Keratinocyte (primary cell): ENCODE data around the gene NLGN1. TPM values are rescaled to one million over a fixed set of nuclear protein-coding genes. Genes with fewer than 3 reads are reported as not detected.

Experiments used
- DNase-seq: peaks from one replicate; pipeline ENCODE4 v3.0.0-alpha.2; 2011; ENCODE audit warnings: low read depth, missing footprints, low spot score
- FAIRE-seq: peaks from 2 replicates; lab custom pipeline; 2011; peaks lifted over from hg19 to GRCh38; lab: Jason Lieb, UNC
- H2AFZ ChIP-seq: 2 replicates; pipeline ENCODE4 v1.6.0; 2012; ENCODE audit warnings: low read length, control low read depth, inconsistent platforms; ENCODE audit not compliant: control insufficient read depth
- H3K27ac ChIP-seq: 2 replicates; pipeline ENCODE4 v1.5.1; 2011; ENCODE audit warnings: low read length; ENCODE audit not compliant: control insufficient read depth, insufficient read depth
- H3K27me3 ChIP-seq: 3 replicates; pipeline ENCODE4 v1.6.0; 2011; ENCODE audit warnings: low read length; ENCODE audit not compliant: control insufficient read depth, insufficient read depth; ENCODE audit errors: extremely low read depth
- H3K36me3 ChIP-seq, 2 experiments: 2 replicates in 1 of 2; 3 replicates in 1 of 2; pipeline ENCODE4 v1.5.1; 2011; ENCODE audit warnings: low read length in 2 of 2, mild to moderate bottlenecking in 1 of 2; ENCODE audit not compliant: control insufficient read depth in 2 of 2, insufficient read depth in 2 of 2; ENCODE audit errors: extremely low read depth in 1 of 2
- H3K4me1 ChIP-seq: 3 replicates; pipeline ENCODE4 v1.5.1; 2011; ENCODE audit warnings: low read length; ENCODE audit not compliant: control insufficient read depth, insufficient read depth; ENCODE audit errors: extremely low read depth
- H3K4me2 ChIP-seq: 3 replicates; pipeline ENCODE4 v1.6.0; 2011; ENCODE audit warnings: low read depth, low read length; ENCODE audit not compliant: control insufficient read depth, insufficient read depth; ENCODE audit errors: extremely low read depth
- H3K4me3 ChIP-seq, 3 experiments: fragments of 200-600 bp in 1 of 3; sonication (generic) in 1 of 3; 2 replicates in 2 of 3; 3 replicates in 1 of 3; pipeline ENCODE4 v1.5.1; 2011 to 2016; ENCODE audit warnings: low read length in 3 of 3, mild to moderate bottlenecking in 3 of 3, control low read depth in 2 of 3, inconsistent platforms in 1 of 3, low read depth in 1 of 3, mixed read lengths in 1 of 3, mixed run types in 1 of 3, moderate library complexity in 1 of 3; ENCODE audit not compliant: control insufficient read depth in 2 of 3, insufficient read depth in 2 of 3; ENCODE audit errors: extremely low read depth in 1 of 3
- H3K79me2 ChIP-seq: 2 replicates; pipeline ENCODE4 v1.6.0; 2012; ENCODE audit warnings: low read length; ENCODE audit not compliant: control insufficient read depth, insufficient read depth
- H3K9ac ChIP-seq: 3 replicates; pipeline ENCODE4 v1.6.0; 2011; ENCODE audit warnings: low read length; ENCODE audit not compliant: control insufficient read depth, insufficient read depth; ENCODE audit errors: extremely low read depth
- H3K9me1 ChIP-seq: 3 replicates; pipeline ENCODE4 v1.6.0; 2011; ENCODE audit warnings: low read length; ENCODE audit not compliant: control insufficient read depth, insufficient read depth; ENCODE audit errors: extremely low read depth
- H3K9me3 ChIP-seq: 2 replicates; pipeline ENCODE4 v1.5.1; 2012; ENCODE audit warnings: low read depth, low read length; ENCODE audit not compliant: control insufficient read depth
- H4K20me1 ChIP-seq: 3 replicates; pipeline ENCODE4 v1.6.0; 2011; ENCODE audit warnings: low read length; ENCODE audit not compliant: control insufficient read depth, insufficient read depth; ENCODE audit errors: extremely low read depth
- EZH2 ChIP-seq: IDR thresholded peaks from one replicate; pipeline ENCODE4 v1.6.1; 2012; ENCODE audit warnings: inconsistent platforms, mild to moderate bottlenecking, low read length, moderate library complexity
- dilution Hi-C: fragments of 300-500 bp; cut with MboI; formaldehyde crosslinking; loops from one replicate; pipeline ENCODE4 v1.7.0; 2020; ENCODE audit warnings: low sequenced_read_pairs; ENCODE audit not compliant: extremely low pct_ligation_motif_present
- polyA plus RNA-seq, 5 experiments: library from polyadenylated mRNA; depleted of rRNA in 3 of 5; stranded (reverse) in 3 of 5; stranded (forward) in 1 of 5; unstranded in 1 of 5; fragments of >200 nt; gene quantifications; 1 replicate in 1 of 5; 2 replicates in 3 of 5; 3 replicates in 1 of 5; pipeline versions ENCODE4 v1.2.1 to v1.2.3, GENCODE V29; 2011 to 2012; ENCODE audit warnings: missing spikeins in 2 of 5, low read depth in 1 of 5, low replicate concordance in 1 of 5
- TF ChIP-seq, protein P1 (sequence below), 3 experiments: IDR thresholded peaks in 1 of 3; conservative IDR thresholded peaks in 1 of 3; optimal IDR thresholded peaks in 1 of 3; 2 replicates in 2 of 3; 3 replicates in 1 of 3; pipeline versions ENCODE3 to v1.5.1; 2011; ENCODE audit warnings: low read length in 3 of 3, mild to moderate bottlenecking in 3 of 3, moderate library complexity in 2 of 3, control low read depth in 1 of 3, inconsistent platforms in 1 of 3; ENCODE audit not compliant: insufficient read depth in 2 of 3; ENCODE audit errors: extremely low read depth in 1 of 3

The NLGN1 gene
- polyA plus RNA-seq, 1 donor (not counting 4 experiments of a cell fraction or from before 2014, with no cell fraction given) = not detected

DNA sequence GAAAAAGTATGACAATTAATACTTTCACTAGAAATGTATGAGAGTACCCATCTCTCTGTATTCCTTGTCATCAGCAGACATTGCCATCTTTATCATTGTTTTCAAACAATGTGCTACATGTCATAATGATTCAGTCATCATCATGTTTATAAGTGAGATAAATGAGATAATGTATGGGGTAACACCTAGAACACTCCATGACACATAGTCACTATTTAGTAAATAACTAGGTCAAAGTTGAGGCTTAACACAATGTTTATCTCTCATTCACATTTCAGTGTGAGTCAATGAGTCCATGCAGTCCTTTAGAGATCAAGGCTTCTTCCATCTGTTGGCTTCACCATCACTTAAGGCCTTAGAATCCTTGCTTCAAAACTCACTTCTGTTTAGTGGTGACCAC, 70.0 kb downstream of the NLGN1 start:
- Histone ChIP-seq H3K9me3 (no peaks in the 10 kb centered on the region), H3K4me3 (no peak overlapping the region), H3K4me2 (no peak overlapping the region), H3K27me3 (no peaks in the 10 kb centered on the region), H3K36me3 (no peaks in the 10 kb centered on the region), H3K9me1 (no peaks in the 10 kb centered on the region), H3K9ac (no peak overlapping the region), H3K27ac (no peak overlapping the region), H4K20me1 (no peaks in the 10 kb centered on the region), H3K4me1 (no peaks in the 10 kb centered on the region), H2AFZ (no peak overlapping the region), H3K79me2 (no peaks in the 10 kb centered on the region)
- TF ChIP-seq, protein P1, sequence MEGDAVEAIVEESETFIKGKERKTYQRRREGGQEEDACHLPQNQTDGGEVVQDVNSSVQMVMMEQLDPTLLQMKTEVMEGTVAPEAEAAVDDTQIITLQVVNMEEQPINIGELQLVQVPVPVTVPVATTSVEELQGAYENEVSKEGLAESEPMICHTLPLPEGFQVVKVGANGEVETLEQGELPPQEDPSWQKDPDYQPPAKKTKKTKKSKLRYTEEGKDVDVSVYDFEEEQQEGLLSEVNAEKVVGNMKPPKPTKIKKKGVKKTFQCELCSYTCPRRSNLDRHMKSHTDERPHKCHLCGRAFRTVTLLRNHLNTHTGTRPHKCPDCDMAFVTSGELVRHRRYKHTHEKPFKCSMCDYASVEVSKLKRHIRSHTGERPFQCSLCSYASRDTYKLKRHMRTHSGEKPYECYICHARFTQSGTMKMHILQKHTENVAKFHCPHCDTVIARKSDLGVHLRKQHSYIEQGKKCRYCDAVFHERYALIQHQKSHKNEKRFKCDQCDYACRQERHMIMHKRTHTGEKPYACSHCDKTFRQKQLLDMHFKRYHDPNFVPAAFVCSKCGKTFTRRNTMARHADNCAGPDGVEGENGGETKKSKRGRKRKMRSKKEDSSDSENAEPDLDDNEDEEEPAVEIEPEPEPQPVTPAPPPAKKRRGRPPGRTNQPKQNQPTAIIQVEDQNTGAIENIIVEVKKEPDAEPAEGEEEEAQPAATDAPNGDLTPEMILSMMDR (optimal IDR thresholded peaks at IDR 0.05 in 1 of 3, IDR thresholded peaks at IDR 0.05 in 1 of 3, conservative IDR thresholded peaks at IDR 0.05 in 1 of 3; ENCODE audit: extremely low read depth in 1 of 3, insufficient read depth in 2 of 3, low read length in 3 of 3) = no peak
- no peak for TF ChIP-seq EZH2
- FAIRE-seq (no peak), DNase-seq (no peak)
- dilution Hi-C loops = no loop called here

DNA sequence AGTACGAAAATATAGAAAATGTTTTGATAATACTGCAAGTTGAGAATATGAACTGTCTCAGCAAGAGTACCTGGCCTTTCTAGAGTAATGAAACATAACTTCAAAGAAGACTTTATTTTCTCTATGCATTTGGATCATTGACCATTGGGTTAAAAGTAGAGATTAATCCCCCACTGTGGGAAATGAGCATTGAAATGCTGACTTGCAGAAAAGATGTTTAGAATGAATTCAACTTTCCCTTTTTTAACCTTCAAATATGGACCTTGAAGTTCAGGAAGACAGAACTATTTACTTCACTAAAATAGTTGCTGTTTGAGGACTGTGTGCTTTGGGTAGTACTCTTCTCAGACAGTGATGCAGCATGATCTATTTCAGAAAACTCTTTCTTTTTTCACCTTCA, 75.7 kb downstream of the NLGN1 start:
- dilution Hi-C loops = no loop called here
- Histone ChIP-seq H3K4me3 (no peak overlapping the region), H3K9me1 (no peaks in the 10 kb centered on the region), H4K20me1 (no peaks in the 10 kb centered on the region), H3K27me3 (no peaks in the 10 kb centered on the region), H3K9me3 (no peaks in the 10 kb centered on the region), H3K4me1 (no peaks in the 10 kb centered on the region), H2AFZ (no peak overlapping the region), H3K9ac (no peak overlapping the region), H3K27ac (no peak overlapping the region), H3K79me2 (no peaks in the 10 kb centered on the region), H3K4me2 (no peak overlapping the region), H3K36me3 (no peaks in the 10 kb centered on the region)
- DNase-seq (no peak), FAIRE-seq (no peak)
- no peak for TF ChIP-seq EZH2
- TF ChIP-seq, protein P1 (optimal IDR thresholded peaks at IDR 0.05 in 1 of 3, IDR thresholded peaks at IDR 0.05 in 1 of 3, conservative IDR thresholded peaks at IDR 0.05 in 1 of 3; ENCODE audit: extremely low read depth in 1 of 3, insufficient read depth in 2 of 3, low read length in 3 of 3) = no peak
